ENCODE measurements around the gene CXADR. TPM values are rescaled to one million over a fixed set of nuclear protein-coding genes. Genes with fewer than 3 reads are reported as not detected.

CXADR gene
- total RNA-seq, 6 donors from 2014 or later: 19.9 to 73.0 (median 29.2) TPM

- ATAC-seq (ENCODE audit: low FRiP score in 2 of 2) (peak; percentile 74 to 85), DNase-seq (peak; percentile 87 to 90)
- H3K9me3 ChIP-seq: no peaks in the 10 kb centered on the region
- 0 to 1% methylated on average over 18 to 26 of the region's 26 CpGs for WGBS, 2 donors
- TF ChIP-seq CTCF (IDR thresholded peaks at IDR 0.05): peak in 1 of 6 experiments; percentile 41
- TF ChIP-seq POLR2AphosphoS5 (IDR thresholded peaks at IDR 0.05): peak; percentile 12 to 82
- TF ChIP-seq POLR2A (IDR thresholded peaks at IDR 0.05): peak in 2 of 4 donors; percentile 44 to 71
- no peak for TF ChIP-seq EP300 (IDR thresholded peaks at IDR 0.05)
- peaks cover 0 to 17% (median 0%) of the 10 kb centered on the region in 4 donors for H3K36me3 ChIP-seq
- H3K27ac ChIP-seq: peak overlapping the region; percentile 95 to 96 (median 95)
- no peaks in the 10 kb centered on the region for H3K27me3 ChIP-seq
- H3K4me1 ChIP-seq: peaks cover 8 to 20% (median 11%) of the 10 kb centered on the region in 4 donors
- H3K4me3 ChIP-seq: peak overlapping the region; percentile 65 to 78 (median 71)
Observed at GRCh38 chr21:17611414-17612022, 98.7 kb downstream of the CXADR start.

DNA sequence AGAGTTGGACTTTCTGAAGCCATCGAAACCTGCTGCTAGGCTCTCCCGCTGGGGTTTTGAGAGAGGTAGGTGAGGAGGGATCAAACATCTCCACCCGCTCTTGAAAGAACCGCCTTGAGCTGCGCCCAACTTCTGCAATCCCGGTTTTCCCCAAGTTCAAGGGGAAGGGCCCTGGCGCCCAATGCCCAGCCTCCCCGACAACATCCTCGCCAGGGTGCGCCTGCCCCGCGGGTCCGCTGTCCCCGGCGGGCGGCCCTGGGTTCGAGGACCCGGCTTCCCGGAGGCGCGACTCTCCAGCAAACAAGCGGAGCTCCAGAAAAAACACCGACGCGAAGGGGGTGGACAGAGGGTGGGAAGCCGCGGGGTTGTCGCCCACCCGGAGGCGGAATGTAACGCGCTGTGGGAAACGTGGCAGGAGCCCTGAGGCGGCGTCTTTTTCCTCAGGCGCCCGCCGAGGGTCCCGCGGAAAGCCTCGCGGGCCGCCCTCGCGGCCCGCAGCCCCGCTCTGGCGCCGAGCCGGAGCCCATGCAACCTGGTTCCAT, 99.3 kb downstream of the CXADR start:
- 0 to 1% methylated on average over 1 to 23 of the region's 50 CpGs for WGBS, 2 donors
- H3K27ac ChIP-seq: peak overlapping the region; percentile 95 to 96 (median 95)
- ATAC-seq (ENCODE audit: low FRiP score in 2 of 2) (peak; percentile 71 to 72), DNase-seq (peak; percentile 80 to 90)
- peaks cover 0 to 15% (median 0%) of the 10 kb centered on the region in 4 donors for H3K36me3 ChIP-seq
- no peaks in the 10 kb centered on the region for H3K9me3 ChIP-seq
- H3K4me3 ChIP-seq: peak overlapping the region; percentile 65 to 78 (median 71)
- TF ChIP-seq POLR2A (IDR thresholded peaks at IDR 0.05): peak in 1 of 4 donors; percentile 25
- peak in 1 of 4 donors; percentile 13 for TF ChIP-seq EP300 (IDR thresholded peaks at IDR 0.05)
- TF ChIP-seq CTCF (IDR thresholded peaks at IDR 0.05): no peak
- H3K27me3 ChIP-seq: no peaks in the 10 kb centered on the region
- peaks cover 8 to 20% (median 11%) of the 10 kb centered on the region in 4 donors for H3K4me1 ChIP-seq

- H3K4me1 ChIP-seq: peaks cover 8 to 18% (median 11%) of the 10 kb centered on the region in 4 donors
- H3K36me3 ChIP-seq: peaks cover 0 to 9% (median 0%) of the 10 kb centered on the region in 4 donors
- no peaks in the 10 kb centered on the region for H3K27me3 ChIP-seq
- TF ChIP-seq CTCF (IDR thresholded peaks at IDR 0.05): no peak
- peak in 1 of 4 donors; percentile 23 for TF ChIP-seq EP300 (IDR thresholded peaks at IDR 0.05)
- peak; percentile 92 to 98 for TF ChIP-seq POLR2AphosphoS5 (IDR thresholded peaks at IDR 0.05)
- TF ChIP-seq POLR2A (IDR thresholded peaks at IDR 0.05): peak; percentile 52 to 98 (median 90)
- 0% methylated on average over 54 of the region's 102 CpGs; no CpG with 5 or more reads in 1 of the 2 donors for WGBS, 2 donors
- DNase-seq: peak; percentile 82 to 97
- no peaks in the 10 kb centered on the region for H3K9me3 ChIP-seq
- peak within 1 kb of the TSS; percentile 95 to 96 (median 95) for H3K27ac ChIP-seq
- peak; percentile 91 to 96 for ATAC-seq (ENCODE audit: low FRiP score in 2 of 2)
- H3K4me3 ChIP-seq: peak within 1 kb of the TSS; percentile 65 to 78 (median 71)
Observed at GRCh38 chr21:17612565-17613241, 99.9 kb downstream of the CXADR start, which contains the start of gene BTG3. BTG3 (minus strand) TSS chr21:17612901; CDS start chr21:17609144, 3,757 bp downstream.

DNA sequence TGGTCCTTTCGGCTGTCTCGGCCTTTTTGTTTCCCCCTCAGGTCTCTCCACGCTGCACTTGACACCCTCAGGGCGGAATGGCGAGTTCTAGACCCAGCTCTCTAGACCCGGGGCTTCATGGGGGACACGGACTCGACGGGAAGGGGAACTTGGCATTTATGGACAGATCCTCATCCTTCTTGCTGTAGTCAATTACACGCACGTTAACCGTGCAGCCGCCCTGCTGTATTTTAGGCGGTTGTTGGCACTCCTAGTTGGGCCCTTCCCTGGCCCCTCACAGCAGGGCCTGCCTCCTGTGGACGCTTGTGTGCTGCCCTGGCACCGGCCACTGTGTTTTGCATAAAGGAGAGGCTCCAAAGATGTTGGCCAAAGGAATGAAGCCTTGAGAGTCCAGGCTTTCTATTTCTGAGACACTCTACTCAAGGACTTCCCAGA, 100.4 kb downstream of the CXADR start:
- no peaks in the 10 kb centered on the region for H3K27me3 ChIP-seq
- peaks cover 8 to 15% (median 11%) of the 10 kb centered on the region in 4 donors for H3K4me1 ChIP-seq
- DNase-seq (peak; percentile 69 to 87), ATAC-seq (ENCODE audit: low FRiP score in 2 of 2) (peak; percentile 34 to 87)
- H3K4me3 ChIP-seq: peak overlapping the region; percentile 65 to 78 (median 71)
- no peaks in the 10 kb centered on the region for H3K9me3 ChIP-seq
- WGBS, 2 donors: 28 to 42% methylated on average over 8 to 15 of the region's 16 CpGs
- peak overlapping the region; percentile 95 to 96 (median 95) for H3K27ac ChIP-seq
- peak in 2 of 6 experiments; percentile 9 to 28 for TF ChIP-seq CTCF (IDR thresholded peaks at IDR 0.05)
- TF ChIP-seq EP300 (IDR thresholded peaks at IDR 0.05): peak in 2 of 4 donors; percentile 37 to 77
- TF ChIP-seq POLR2A (IDR thresholded peaks at IDR 0.05): no peak
- peak in 1 of 2 donors; percentile 47 for TF ChIP-seq POLR2AphosphoS5 (IDR thresholded peaks at IDR 0.05)
- H3K36me3 ChIP-seq: peaks cover 0 to 4% (median 0%) of the 10 kb centered on the region in 4 donors
